Measurements from ENCODE around the gene SCYGR5. TPM values are rescaled to one million over a fixed set of nuclear protein-coding genes. Genes with fewer than 3 reads are reported as not detected.

Gene SCYGR5
- total and polyA plus RNA-seq, 2 of the 8 experiments (the other 6 are each of a cell fraction or from before 2014, with no cell fraction given): not detected

DNA sequence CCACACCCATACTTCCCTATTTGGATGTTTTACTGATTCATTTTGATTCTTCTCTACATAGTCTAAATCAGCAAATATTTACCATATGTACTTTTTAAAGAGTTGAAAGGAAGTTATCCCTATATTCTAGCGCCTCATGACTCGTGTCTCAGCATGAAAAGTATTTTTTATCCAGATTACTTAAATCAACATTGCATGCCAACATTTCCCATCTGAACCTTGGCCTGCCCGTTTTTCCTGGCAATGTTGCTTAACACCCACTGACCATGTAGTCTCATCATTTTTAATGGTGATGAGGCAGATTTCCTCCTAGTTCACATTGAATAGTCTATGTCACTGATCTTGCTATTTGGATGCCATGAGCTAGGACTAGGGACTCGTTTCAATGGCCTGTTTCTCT is 13.2 kb upstream of the SCYGR5 start:
- Histone ChIP-seq H2BK15ac (ENCODE audit: low read length) (no peak overlapping the region), H3K36me3 (ENCODE audit: control insufficient read depth in 2 of 4, insufficient read depth in 4 of 4, low read length in 3 of 4) (no peaks in the 10 kb centered on the region), H3K4ac (replicated peaks; ENCODE audit: insufficient read length, low read depth, low read length) (no peak overlapping the region), H2BK5ac (ENCODE audit: low read depth, low read length) (no peak overlapping the region), H3K56ac (replicated peaks; ENCODE audit: insufficient read length, low read depth, low read length) (no peak overlapping the region), H4K5ac (ENCODE audit: insufficient read length, low read depth, low read length) (no peak overlapping the region), H4K20me1 (replicated peaks in 1 of 2; ENCODE audit: control insufficient read depth in 1 of 2, insufficient read depth in 2 of 2, low read length in 2 of 2) (no peaks in the 10 kb centered on the region), H2BK12ac (ENCODE audit: low read depth, low read length) (no peak overlapping the region), H3K23me2 (ENCODE audit: low read depth, low read length) (no peaks in the 10 kb centered on the region), H3K18ac (ENCODE audit: extremely low read depth, low read length) (no peak overlapping the region), H2AFZ (ENCODE audit: low read length) (no peak overlapping the region), H2BK120ac (replicated peaks; ENCODE audit: low read depth, low read length) (no peak overlapping the region), H3K4me3 (ENCODE audit: extremely low read depth in 1 of 4, insufficient read depth in 2 of 4, low read depth in 3 of 4, low read length in 4 of 4) (no peak overlapping the region), H4K8ac (ENCODE audit: extremely low read depth, insufficient read depth, low read length) (no peak overlapping the region), H2BK20ac (ENCODE audit: low read length) (no peak overlapping the region), H3K23ac (ENCODE audit: insufficient read length) (no peak overlapping the region), H3K9me3 (ENCODE audit: insufficient read depth in 2 of 2, low read depth in 1 of 2, low read length in 1 of 2) (no peaks in the 10 kb centered on the region), H3K4me2 (ENCODE audit: insufficient read depth in 1 of 2, low read depth in 2 of 2, low read length in 2 of 2) (no peak overlapping the region), H3K79me1 (ENCODE audit: low read depth, low read length) (no peaks in the 10 kb centered on the region), H4K91ac (replicated peaks; ENCODE audit: insufficient read length, low read length) (no peak overlapping the region), H3K9ac (replicated peaks in 1 of 4; ENCODE audit: extremely low read depth in 1 of 4, low read depth in 3 of 4, low read length in 3 of 4) (no peak overlapping the region), H3K4me1 (replicated peaks in 1 of 4; ENCODE audit: control insufficient read depth in 3 of 4, insufficient read depth in 4 of 4, low read length in 3 of 4) (no peaks in the 10 kb centered on the region), H3K27ac (ENCODE audit: low read depth, low read length) (no peak overlapping the region), H2AK5ac (ENCODE audit: low read depth, low read length) (no peak overlapping the region), H3K14ac (ENCODE audit: insufficient read length) (no peak overlapping the region), H3K27me3 (replicated peaks in 1 of 4; ENCODE audit: control insufficient read depth in 3 of 4, extremely low read depth in 1 of 4, insufficient read depth in 3 of 4, low read length in 3 of 4) (no peaks in the 10 kb centered on the region), H3K79me2 (ENCODE audit: control insufficient read depth in 1 of 2, insufficient read depth in 2 of 2, low read length in 2 of 2) (no peaks in the 10 kb centered on the region)
- CTCF ChIA-PET (ENCODE audit: partially characterized antibody): interaction anchor here (1.8 to 2.0 kb wide), 2 partner anchors 53 to 113 kb away, joined by 5 to 9 read pairs; no protein-coding TSS in a partner anchor
- DNase-seq (ENCODE audit: low read depth in 1 of 2, low spot score in 2 of 2) (no peak), FAIRE-seq (no peak)
- WGBS, 2 experiments (ENCODE audit: extremely low coverage in 1 of 2, insufficient coverage in 1 of 2, insufficient read length in 1 of 2, insufficient replicate concordance in 2 of 2, low coverage in 1 of 2, low lambda C conversion rate in 2 of 2, missing lambda C conversion rate in 1 of 2): 94% methylated on average over 4 of the region's 4 CpGs; no CpG with 5 or more reads in 1 of the 2 experiments
- POLR2A ChIA-PET (ENCODE audit: partially characterized antibody): no interaction called here
- TF ChIP-seq SAP30 (IDR thresholded peaks at IDR 0.05; ENCODE audit: insufficient read depth, insufficient replicate concordance, low read length): no peak
- no peak for TF ChIP-seq JUN (IDR thresholded peaks at IDR 0.05; ENCODE audit: low read depth, low read length)
